Activated gamma-delta T cell treated with Interleukin-2 at 50 U/mL for 16 hours (primary cell): ENCODE data around the gene FGF5.
"Not testable (repeated sequence)": the region's sequence is repeated elsewhere in the genome, so short reads cannot be mapped to it uniquely, and the experiment has no call there.

Experiments used
- DNase-seq: peaks from one replicate; pipeline ENCODE4 v3.0.0-alpha.2; 2020

Gene FGF5

DNA sequence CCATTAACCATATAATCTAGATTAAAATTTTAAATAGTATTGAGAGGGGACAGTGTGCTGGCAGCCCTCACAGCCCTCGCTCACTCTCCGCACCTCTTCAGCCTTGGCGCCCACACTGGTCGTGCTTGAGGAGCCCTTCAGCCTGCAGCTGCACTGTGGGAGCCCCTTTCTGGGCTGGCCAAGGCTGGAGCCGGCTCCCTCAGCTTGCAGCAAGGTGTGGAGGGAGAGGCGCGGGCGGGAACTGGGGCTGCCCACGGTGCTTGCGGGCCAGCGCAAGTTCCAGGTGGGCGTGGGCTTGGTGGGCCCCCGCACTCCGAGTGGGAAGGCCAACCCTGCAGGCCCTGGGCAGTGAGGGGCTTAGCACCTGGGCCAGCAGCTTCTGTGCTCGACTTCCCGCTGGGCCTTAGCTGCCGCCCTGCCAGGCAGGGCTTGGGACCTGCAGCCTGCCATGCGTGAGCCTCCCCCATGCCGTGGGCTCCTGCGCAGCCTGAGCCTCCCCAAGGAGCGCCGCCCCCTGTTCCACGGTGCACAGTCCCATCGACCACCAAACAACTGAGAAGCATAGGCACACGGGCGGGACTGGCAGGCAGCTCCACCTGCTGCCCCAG, 36.3 kb downstream of the FGF5 start:
- no peak for DNase-seq

DNA sequence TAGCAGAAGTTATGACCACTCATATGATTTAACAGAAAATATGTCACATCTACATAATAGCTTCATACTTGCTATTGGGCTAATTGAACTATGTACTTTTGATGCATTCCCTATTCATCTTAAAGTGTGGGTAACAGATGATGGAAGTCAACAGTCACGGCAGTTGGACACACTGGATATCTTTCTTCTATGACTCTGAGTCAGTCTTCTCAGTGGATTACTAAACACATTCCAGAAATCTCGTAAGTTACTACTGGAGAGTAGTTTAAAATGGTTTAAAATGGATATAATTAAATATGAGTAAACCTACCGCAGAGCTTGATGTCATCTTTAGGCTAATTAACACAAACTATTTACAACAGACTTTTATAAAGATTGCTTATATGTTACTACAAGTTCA, 39.0 kb downstream of the FGF5 start:
- DNase-seq, result no peak

DNA sequence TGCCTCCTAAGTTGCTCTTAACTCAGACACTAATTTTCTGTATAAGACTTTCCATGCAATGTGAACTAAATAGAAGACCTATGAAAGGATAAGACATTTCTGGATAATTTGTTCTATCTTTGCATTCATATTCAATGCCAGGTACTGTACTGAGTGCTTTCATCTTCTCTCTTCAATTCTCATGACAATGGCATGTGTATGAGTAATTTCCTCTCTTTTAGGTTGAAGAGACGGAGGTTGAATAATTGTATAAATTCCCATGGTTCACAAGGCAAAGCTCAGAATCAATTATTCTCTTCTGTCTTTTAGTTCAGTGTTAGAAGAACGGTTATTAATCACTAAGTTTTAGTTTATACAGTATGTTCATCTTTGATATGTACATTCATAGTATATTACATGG, 39.8 kb downstream of the FGF5 start:
- DNase-seq, result no peak

DNA sequence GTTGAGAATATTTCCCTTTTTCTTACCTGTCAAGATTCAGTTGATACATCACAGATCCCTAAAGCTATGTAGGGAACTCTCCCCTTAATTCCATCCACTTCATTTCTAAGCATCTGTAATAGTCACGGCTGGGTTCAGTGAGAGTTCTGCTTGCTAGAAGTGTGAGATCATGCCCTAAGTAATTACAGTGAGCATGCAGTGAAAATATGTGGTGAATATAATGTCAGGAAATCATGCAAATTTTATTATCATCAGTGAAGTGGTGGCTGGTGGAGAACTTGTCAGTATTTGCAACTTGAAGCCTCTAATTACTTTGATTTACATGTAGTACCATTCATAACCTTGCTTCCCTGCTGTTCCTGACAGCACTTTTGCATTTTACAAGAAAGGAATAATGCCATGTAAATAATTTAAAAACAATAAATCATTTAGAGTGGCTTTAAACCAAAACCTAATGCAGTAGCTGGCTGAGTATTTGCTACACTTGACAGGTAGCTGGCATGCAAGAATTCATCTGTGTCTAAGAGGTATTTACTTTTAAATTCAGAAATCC, 40.8 kb downstream of the FGF5 start:
- no peak for DNase-seq

DNA sequence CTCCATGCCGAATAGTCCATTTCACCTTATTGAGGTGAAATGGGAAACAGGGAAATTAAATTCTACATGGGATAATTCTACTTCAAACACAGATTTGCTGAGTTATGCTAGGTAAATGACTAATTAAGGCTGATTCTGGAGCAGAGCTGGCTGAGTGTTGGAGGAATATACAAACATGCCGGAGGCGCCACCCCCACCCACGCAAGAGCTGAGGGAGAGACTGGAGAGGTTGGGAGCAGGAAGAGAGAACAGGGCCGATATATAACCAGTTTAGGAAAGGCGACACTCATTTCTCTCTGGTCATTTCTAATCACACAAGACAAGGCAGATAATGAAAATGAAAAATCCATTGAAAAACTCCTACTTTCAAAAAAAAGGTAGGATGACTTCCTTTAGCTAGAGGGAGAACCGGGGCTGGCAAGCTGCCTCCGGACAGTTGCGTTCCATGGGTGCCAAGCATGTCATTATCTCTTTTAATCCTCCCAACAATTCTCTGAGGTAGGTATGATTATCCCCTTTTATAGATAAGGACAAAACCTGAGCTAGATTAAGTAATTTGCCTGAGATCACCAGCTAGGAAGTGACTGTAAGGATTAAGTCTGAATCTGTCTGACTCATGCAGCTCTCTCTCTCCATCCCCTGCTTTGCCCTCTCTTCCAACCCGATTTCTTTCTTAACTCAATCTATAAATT, 41.5 kb downstream of the FGF5 start:
- no peak for DNase-seq

DNA sequence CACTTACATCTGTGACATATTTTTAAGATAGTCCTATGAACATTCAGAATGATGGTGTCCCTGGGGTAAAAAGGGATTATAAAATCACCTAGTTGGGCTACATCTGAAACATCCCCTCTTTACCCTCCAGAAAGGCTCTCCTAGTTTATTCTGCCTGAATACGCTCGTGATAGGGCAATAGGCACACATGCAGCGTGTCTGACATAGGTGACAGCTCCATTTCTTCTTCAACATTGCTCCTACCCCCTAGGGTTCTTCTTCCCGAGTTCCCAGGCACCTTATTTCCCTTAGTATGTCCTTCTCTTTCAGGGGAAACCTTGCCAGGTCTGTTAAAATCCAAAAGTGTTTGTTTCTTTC, 42.0 kb downstream of the FGF5 start:
- no peak for DNase-seq

DNA sequence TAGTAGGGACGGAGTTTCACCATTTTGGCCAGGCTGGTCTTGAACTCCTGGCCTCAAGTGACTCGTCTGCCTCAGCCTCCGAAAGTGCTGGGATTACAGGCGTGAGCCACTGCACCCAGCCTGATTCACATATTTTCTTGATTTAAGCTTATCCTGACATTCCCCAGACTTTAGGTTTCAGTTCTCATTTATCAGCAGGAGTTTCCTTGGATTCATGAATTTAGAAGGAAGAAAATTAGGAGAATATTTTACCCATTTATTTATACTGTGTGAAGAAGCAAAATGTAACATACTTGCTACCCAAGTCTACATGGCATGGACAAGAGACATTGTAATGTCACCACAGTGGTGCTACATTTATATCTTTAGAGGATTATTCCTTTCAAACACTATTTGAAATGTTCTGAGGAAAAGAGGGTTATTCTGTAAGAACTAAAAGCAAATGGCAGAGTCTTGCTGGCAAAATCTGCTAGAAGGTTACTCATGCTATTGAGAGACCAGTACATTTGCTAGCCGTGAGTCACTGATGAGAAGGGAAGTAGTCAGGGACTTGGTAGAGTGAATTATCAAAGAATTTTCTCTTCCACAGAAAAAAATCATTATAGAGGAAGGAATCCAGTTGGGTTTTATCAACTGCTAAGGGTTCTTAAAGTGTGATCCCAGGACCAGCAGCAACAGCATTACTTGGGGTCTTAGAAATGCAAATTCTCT, 43.0 kb downstream of the FGF5 start:
- DNase-seq, result no peak

DNA sequence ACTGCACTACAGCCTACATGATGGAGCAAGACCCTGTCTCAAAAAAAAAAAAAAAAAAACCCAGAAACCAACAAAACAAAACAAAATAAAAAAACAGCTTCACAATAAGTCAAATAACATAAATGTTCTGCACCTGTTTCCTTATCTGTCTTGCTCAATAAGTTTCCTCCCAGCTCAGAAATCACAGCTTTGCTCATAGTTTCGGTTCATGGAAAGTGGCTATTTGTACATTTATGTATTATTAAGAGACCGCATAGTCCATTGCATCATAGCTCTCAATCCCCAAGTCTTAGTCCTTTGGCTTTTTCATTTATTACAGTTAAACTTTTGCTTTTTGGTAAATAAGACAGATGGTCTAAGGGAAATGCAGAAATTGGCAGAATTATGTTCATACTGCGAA, 44.7 kb downstream of the FGF5 start:
- no peak for DNase-seq

DNA sequence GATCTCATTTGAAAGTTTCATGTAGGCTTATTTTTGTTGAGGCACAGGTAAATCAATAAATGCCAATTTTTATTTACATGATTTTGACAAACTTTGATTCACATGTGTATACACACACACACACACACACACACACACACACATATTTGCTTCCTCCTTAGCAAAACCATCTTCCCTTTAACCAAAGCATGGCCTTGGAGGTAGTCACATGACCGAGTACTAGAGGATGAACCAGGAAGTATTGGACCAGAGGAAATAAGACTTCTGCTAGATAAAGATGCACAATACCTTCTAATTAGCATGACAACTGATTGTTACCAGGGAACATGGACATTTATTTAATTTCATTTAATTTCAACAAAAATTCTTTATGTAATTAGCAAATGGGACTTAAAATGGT, 45.7 kb downstream of the FGF5 start:
- no peak for DNase-seq

DNA sequence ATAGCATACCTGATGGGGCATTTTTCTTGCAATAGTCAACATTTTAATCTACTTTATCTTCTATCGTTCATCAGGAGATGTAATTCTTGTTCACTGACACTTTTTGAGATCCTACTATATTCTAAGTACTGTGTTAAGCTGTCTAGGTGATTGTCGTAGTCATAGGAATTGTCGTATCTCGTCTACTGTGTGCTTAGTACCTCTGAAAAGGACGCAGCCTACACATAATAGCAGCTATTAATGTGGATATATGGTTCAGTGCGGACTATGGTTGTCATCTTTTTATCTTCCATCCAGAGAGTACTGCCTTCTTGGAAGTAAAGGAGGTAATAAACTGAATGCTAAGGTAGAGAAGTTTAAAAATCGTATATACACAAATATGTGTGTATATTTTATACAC, 47.2 kb downstream of the FGF5 start:
- DNase-seq, result no peak

DNA sequence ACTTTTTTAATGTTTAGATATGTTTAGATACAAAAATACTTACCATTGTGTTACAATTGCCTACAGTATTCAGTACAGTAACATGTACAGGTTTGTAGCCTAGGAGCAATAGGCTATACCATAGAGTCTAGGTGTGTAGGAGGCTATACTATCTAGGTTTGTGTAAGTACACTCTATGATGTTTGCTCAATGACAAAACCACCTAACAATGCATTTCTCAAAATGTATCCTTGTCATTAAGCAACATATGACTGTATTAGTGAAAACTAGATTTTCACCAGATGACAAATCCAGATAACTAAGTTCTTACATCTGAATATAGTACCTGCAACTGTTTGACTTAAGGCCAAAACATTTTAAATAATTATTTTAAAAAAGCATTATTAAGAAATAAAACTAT, 49.4 kb downstream of the FGF5 start:
- DNase-seq, result not testable (repeated sequence)

DNA sequence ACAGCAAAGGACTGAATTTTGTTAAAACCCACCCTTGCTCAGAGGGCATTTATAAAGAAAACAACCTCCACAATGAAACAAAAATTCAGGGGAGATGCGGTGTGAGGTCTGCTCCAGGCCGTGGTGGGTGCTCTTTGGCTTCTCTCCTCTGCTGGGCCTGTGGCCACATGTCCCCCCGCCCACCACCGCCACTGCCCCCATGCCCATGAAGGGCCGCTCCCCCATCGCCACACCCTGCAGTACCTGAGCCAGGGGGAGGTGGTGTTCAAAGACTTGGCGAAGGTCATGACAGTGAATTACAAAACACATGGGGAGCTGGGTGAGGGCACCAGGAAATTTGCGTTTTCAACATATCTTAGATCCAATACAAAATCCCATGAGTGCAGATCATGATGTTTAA, 54.9 kb downstream of the FGF5 start:
- no peak for DNase-seq

DNA sequence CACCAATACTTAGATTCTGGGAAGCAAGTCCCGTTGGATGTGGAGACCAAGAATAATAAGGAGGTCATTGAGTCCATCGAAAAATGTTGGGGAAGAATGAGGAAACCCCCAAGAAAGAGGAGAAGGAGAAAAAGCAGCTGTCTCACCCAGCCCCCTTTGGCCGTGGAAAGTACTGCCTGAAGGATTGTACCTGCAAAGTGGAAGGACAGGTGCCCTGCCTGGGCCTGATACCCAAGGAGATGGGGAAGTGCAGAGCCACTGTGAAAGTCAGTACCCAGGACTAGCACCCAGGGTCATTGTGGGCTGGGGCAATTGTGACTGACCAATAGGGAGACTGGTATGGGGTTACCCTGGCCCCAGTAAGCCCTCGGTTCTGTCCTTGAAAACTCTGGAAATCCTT, 55.3 kb downstream of the FGF5 start:
- no peak for DNase-seq

DNA sequence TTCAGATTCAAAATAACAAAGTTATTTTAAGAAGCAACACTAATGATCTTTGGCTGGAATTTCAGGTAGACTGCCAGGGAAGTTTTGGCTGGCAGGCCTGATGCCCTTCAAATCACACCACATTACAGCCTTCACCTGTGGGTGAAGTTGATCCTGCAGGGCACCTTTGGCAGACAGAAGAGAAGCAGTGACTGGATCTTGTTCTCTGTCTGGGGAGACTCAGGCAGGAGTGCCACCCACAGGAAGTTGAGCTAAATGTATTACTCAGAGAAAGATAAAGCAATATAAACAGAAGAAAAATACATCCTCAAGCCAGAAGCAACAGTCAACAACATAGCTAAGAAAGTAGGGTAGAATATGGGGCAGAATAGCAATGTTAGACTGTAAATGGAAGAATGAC, 56.3 kb downstream of the FGF5 start:
- no peak for DNase-seq

DNA sequence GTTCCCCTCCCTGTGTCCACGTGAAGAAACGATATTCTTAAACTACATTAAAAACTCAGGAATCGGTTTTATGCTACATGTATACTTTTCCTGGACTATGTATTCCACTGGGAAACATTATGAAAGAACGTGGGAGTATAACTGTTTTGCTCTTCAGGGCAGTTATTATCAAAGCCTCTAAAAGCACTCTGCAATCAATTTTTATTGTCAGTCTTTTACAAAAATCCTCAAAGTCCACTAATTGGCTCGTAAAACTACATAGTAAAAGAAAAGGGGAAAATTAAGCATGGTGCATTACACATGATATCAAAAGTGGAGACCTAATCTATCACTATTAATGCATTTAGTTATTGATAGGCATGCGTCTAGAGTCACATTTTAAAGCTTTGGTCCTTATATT, 57.7 kb downstream of the FGF5 start:
- no peak for DNase-seq

DNA sequence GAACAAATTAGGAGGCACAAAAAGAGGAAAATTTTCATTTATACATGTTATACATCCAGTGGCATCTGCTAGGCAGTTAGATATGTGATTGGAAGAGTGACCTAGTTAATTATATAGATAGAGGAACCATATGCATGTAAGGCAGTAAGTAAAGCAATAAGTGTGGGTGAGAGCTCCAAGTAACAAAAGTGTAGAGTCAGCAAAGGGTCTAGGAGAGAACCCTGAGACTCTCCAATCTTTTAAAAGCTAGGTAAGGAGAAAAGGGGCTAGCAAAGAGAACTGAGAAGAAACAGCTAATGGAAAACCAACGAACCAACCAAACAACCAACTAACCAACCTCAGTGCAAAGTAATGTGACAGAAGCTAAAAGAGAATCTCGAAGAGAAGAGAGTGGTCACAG, 65.2 kb downstream of the FGF5 start:
- no peak for DNase-seq

DNA sequence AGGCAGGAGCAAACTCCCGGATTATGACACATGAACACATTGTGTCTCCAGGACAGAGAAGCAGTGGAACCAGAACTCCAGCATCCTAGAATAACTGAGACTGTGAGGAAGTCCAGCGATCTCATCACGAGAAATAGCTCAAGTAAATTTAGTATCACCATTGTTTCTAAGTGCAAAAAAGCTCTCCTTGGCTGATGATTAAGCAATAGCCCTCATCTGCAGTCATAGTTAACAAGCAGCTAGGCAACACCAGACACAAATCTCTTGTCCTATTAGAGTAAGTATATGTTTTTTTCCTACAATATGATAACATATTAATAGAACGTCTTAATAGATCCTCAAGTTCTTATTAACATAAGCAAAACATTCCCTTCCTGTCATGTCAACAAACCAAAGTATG, 66.7 kb downstream of the FGF5 start:
- no peak for DNase-seq

DNA sequence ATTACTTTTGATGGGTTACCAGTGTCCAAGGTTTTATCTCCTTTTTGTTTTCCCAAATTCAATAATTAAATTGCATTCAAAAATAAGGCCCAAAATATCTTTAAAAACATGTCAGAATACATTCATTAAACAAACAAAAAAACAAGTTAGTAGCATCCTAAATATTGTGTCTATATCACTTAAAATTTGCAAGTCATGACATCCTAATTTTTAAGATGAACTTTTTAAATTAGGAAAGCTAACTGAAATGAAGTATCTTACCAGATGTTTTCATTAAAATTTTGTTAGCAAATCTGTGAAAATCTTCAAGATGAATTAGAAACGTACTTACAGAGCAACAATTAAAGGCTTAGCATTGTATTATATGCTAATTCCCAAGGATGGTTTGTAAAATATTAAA, 68.1 kb downstream of the FGF5 start:
- DNase-seq, result no peak

DNA sequence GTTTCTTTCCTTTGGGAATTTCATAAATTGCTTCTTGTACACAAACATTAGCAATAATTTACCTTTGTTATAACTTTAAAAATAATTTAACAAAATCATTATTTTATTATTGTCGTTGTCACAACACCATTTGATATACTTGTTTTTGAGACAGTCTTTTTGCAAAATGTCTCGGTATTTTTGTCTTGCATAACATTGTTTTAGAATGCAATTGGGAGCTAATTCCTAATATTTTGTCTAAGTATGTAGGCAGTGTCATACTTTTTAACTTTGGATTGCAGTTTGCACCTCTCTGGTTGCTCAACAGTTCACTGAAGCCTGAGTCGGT, 68.7 kb downstream of the FGF5 start:
- no peak for DNase-seq

DNA sequence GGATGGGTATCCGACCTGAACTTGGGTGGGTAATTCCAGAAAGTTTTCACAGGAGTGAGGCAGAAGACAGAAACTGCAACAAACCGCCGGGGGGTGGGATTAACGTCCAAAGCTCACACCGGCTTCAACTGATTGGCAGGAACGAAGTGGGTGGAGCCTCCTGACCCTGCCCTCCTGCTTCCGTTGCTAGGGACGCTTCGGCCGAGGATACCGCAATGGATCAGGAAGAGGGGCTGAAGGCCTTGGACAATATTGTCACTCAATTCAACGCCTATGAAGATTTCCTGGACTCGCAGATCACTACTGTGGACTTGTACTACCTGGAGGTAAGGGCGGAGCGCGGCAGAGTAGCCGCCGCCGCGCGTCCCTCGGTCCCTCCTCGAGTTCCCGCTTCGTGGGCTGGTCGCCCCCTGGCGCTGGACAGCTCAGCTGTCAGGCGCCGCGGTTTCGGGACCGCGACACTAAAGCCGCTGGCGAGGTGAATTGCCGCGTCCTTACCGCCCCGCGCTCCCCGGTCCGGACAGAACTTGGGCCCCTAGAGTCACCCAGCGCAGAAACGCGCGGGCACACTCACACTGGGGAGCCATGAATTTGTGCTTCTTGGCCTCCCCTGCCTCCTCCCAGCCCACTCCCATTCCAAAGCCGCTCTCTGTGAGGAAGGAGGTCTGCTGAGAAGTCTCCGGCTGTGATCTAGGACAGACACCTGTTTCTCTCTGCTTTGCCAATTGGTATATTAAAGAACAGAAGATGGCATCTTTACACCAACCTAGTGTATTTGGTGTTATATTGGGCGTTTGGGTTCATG, 69.3 kb downstream of the FGF5 start, which contains the start of gene CFAP299:
TSS of gene CFAP299 (plus strand) at position 177 of the 805 bp plus-strand sequence.
- DNase-seq, result peak; percentile 13

DNA sequence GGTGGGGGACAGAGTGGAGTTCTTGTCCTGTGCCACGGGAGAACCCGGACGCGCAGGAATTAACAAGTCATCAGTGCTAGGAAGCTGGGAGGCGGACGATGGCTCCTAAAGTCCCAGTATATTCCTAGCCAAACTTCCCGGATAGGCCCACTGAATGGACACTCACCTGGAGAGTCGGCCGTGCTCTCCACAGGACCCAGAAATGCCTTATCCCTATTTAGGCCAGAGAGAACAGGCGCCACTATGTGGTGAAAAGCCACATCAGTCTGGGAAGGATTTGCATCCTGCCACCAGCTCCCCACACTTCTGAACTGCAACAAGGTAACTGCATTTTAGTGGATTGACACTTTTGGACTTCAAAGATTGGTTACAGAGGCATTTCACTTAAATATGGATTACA, 70.1 kb downstream of the FGF5 start:
- DNase-seq, result no peak

DNA sequence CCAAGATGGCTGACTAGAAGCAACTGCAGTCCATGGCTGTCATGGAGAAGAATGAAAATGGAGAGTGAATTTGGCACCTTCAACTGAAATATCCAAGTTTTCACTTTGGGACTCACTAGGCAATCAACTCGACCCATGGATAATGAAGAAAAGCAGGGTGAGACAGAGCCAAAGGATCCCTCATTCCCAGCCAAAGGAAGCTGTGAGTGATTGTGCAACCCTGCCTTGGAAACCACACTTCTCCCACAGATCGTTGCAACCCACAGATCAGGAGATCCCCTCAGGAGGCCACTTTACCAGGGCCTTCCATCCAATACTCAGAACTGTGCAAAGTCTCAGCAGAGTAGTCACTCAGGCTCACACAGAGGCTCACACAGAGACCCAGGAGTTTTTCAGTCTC, 73.6 kb downstream of the FGF5 start:
- no peak for DNase-seq
